ENCODE measurements around the gene TMEM145. TPM values are rescaled to one million over a fixed set of nuclear protein-coding genes. Genes with fewer than 3 reads are reported as not detected.

The TMEM145 gene
- total and polyA plus RNA-seq, 10 of the 15 experiments (the other 5 are each of a cell fraction or from before 2014, with no cell fraction given), result 0.04 to 0.97 (median 0.16) TPM; not detected in 4

DNA sequence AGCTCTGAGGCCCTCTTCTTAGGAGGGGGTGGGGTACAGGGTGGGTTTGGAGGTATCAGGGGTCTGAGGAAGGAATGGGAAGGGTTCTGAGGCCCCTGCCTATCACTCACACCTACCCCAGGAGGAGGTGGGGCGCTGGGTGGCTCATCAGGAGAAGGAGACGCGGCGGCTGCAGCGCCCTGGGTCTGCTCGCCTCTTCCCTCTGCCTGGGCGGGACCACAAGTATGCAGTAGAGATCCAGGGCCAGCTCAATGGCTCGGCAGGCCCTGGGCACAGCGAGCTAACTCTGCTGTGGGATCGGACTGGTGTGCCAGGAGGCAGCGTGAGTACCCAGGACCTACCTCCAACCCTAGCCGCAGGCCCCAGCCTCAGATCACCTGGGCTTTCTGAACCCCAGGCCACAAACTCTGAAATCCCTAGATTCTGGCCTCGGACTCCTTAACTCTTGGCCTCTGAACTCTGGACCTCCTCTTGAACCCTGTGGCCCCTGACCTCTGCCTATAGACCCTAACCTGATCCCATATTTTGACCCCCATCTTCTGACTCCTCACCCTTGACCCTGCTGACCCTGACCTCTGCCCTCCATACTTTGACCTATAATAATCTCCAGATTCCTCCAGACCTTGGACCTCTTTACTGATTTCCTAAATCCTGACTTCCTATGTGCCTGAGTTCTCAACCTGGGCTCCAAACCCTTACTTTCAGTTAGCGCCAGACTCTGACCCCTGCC lies 36.4 kb downstream of the TMEM145 start:
- TF ChIP-seq GATAD2B (conservative IDR thresholded peaks at IDR 0.05; ENCODE audit: low read depth) (no peak), NR2C1 (IDR thresholded peaks at IDR 0.05) (peak; percentile 23; the same call in 1 of the 2 replicates), SMC3 (IDR thresholded peaks at IDR 0.05; ENCODE audit: borderline replicate concordance, low read length) (no peak), NR2F1 (conservative IDR thresholded peaks at IDR 0.05) (peak; percentile 53; the same call in 1 of the 2 replicates), TCF3 (IDR thresholded peaks at IDR 0.05; ENCODE audit: borderline replicate concordance, insufficient read depth, low read depth, low read length) (no peak)
- H3K27ac ChIP-seq (ENCODE audit: control insufficient read depth, insufficient read depth), result no peak overlapping the region
- ATAC-seq (no peak), FAIRE-seq (no peak), DNase-seq (ENCODE audit: low read depth, low spot score) (no peak)
- WGBS (ENCODE audit: insufficient coverage, insufficient replicate concordance, low lambda C conversion rate, missing lambda C conversion rate), result 77% methylated on average over 14 of the region's 14 CpGs
- H3K36me3 ChIP-seq (ENCODE audit: control insufficient read depth in 2 of 2, insufficient read depth in 2 of 2, low read length in 1 of 2), result no peaks in the 10 kb centered on the region
- H3K4me1 ChIP-seq (ENCODE audit: control insufficient read depth, insufficient read depth, low read length), result no peaks in the 10 kb centered on the region
- H4K20me1 ChIP-seq (ENCODE audit: control insufficient read depth, insufficient read depth), result no peaks in the 10 kb centered on the region
- POLR2A ChIA-PET, result no interaction called here
- CTCF ChIA-PET, result no interaction called here
- H2AFZ ChIP-seq (ENCODE audit: control insufficient read depth, low read depth, low read length), result no peak overlapping the region
- RAD21 ChIA-PET (ENCODE audit: unreplicated experiment), result interaction anchor here (0.6 kb wide), 1 partner anchor 82 kb away, joined by 3 read pairs; no protein-coding TSS in a partner anchor
- H3K27me3 ChIP-seq (replicated peaks in 1 of 2; ENCODE audit: control insufficient read depth in 2 of 2, insufficient read depth in 2 of 2, low read length in 1 of 2), result no peaks in the 10 kb centered on the region
- no peaks in the 10 kb centered on the region for H3K9me3 ChIP-seq (replicated peaks; ENCODE audit: control insufficient read depth, insufficient read depth, low read length)
- SMC1A ChIA-PET (ENCODE audit: uncharacterized antibody, unreplicated experiment), result no interaction called here
- H3K79me2 ChIP-seq (ENCODE audit: control insufficient read depth, insufficient read depth, low read length), result no peaks in the 10 kb centered on the region
- intact Hi-C loops (cut with micrococcal nuclease; ENCODE audit: unreplicated experiment), result no loop called here
- in situ Hi-C loops (cut with MboI), result no loop called here
- H3K4me2 ChIP-seq (ENCODE audit: control insufficient read depth, insufficient read depth), result no peak overlapping the region
- no peak overlapping the region for H3K9ac ChIP-seq (ENCODE audit: control insufficient read depth, insufficient read depth, low read length)
- no peak overlapping the region for H3K4me3 ChIP-seq
- BruUV-seq (replicated peaks), result no TSS peak

DNA sequence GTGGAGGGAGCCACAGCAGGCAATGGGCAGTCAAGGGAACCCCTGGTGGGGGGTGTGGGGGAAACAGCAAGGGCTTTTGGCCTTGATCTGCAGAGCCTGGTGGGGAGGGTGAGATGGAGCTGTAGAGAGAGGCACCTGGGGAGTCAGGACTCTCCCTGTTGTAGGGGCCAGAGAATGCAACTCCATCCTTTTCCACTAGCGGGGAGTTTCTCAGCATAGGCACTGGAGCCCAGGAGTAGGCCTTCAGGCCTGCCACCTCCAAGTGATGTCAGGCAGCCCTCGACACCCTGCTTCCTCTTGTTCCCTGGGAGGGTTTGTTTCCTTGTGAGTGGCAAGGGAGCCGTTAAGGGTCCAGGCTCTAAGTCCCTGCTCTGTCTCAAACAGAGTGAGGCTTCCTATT lies 37.3 kb downstream of the TMEM145 start:
- H3K27ac ChIP-seq (ENCODE audit: control insufficient read depth, insufficient read depth), result no peak overlapping the region
- BruUV-seq (replicated peaks), result no TSS peak
- ChIA-PET RAD21 (ENCODE audit: unreplicated experiment) (no interaction called here), POLR2A (interaction anchor here (0.6 kb wide), 1 partner anchor 156 kb away, joined by 3 read pairs; no protein-coding TSS in a partner anchor), CTCF (no interaction called here), SMC1A (ENCODE audit: uncharacterized antibody, unreplicated experiment) (no interaction called here)
- no peaks in the 10 kb centered on the region for H3K4me1 ChIP-seq (ENCODE audit: control insufficient read depth, insufficient read depth, low read length)
- no peaks in the 10 kb centered on the region for H3K9me3 ChIP-seq (replicated peaks; ENCODE audit: control insufficient read depth, insufficient read depth, low read length)
- H4K20me1 ChIP-seq (ENCODE audit: control insufficient read depth, insufficient read depth), result no peaks in the 10 kb centered on the region
- 50% methylated on average over 3 of the region's 3 CpGs for WGBS (ENCODE audit: insufficient coverage, insufficient replicate concordance, low lambda C conversion rate, missing lambda C conversion rate)
- no peaks in the 10 kb centered on the region for H3K36me3 ChIP-seq (ENCODE audit: control insufficient read depth in 2 of 2, insufficient read depth in 2 of 2, low read length in 1 of 2)
- no peak overlapping the region for H2AFZ ChIP-seq (ENCODE audit: control insufficient read depth, low read depth, low read length)
- no peak for DNase-seq (ENCODE audit: low read depth, low spot score)
- H3K27me3 ChIP-seq (replicated peaks in 1 of 2; ENCODE audit: control insufficient read depth in 2 of 2, insufficient read depth in 2 of 2, low read length in 1 of 2), result no peaks in the 10 kb centered on the region
- in situ Hi-C loops (cut with MboI), result no loop called here
- no peak overlapping the region for H3K4me3 ChIP-seq
- TF ChIP-seq KAT2A (conservative IDR thresholded peaks at IDR 0.05; ENCODE audit: control insufficient read depth, low read depth, low read length), result no peak
- TF ChIP-seq SRF (IDR thresholded peaks at IDR 0.05; ENCODE audit: low read depth in 2 of 2, low read length in 2 of 2), result no peak
- TF ChIP-seq RCOR1 (conservative IDR thresholded peaks at IDR 0.05; ENCODE audit: low read depth, low read length), result no peak
- TF ChIP-seq ZBED1 (IDR thresholded peaks at IDR 0.05; ENCODE audit: borderline replicate concordance), result no peak
- TF ChIP-seq POLR2AphosphoS5 (IDR thresholded peaks at IDR 0.05; ENCODE audit: low read length), result no peak
- no peak for TF ChIP-seq STAT3 (IDR thresholded peaks at IDR 0.05; ENCODE audit: low read depth, low read length)
- no peak for TF ChIP-seq HDAC2 (IDR thresholded peaks at IDR 0.05)
- no peak for TF ChIP-seq RFX5 (IDR thresholded peaks at IDR 0.05; ENCODE audit: low read depth, low read length)
- no peak overlapping the region for H3K9ac ChIP-seq (ENCODE audit: control insufficient read depth, insufficient read depth, low read length)
- no peak overlapping the region for H3K4me2 ChIP-seq (ENCODE audit: control insufficient read depth, insufficient read depth)
- intact Hi-C loops (cut with micrococcal nuclease; ENCODE audit: unreplicated experiment), result no loop called here
- no peak for FAIRE-seq
- ATAC-seq, result no peak
- no peaks in the 10 kb centered on the region for H3K79me2 ChIP-seq (ENCODE audit: control insufficient read depth, insufficient read depth, low read length)

Measured in GM12878 (cell line).